Ishikawa (cell line): ENCODE data around the gene FKBP11.

Experiments used
- EGR1 ChIP-seq: IDR thresholded peaks from 2 replicates; pipeline ENCODE4 v1.6.1; 2012
- EP300 ChIP-seq: IDR thresholded peaks from 2 replicates; pipeline ENCODE4 v1.6.1; 2012; ENCODE audit warnings: borderline replicate concordance
- YY1 ChIP-seq: IDR thresholded peaks from 2 replicates; pipeline ENCODE4 v1.6.1; 2012; ENCODE audit warnings: low read depth

GRCh38 chr12:48933664-48934311 lies 8.5 kb upstream of the FKBP11 start:
- TF ChIP-seq EGR1 (no peak), EP300 (no peak), YY1 (no peak)
